ENCODE data around the gene SIM2. TPM values are rescaled to one million over a fixed set of nuclear protein-coding genes. Genes with fewer than 3 reads are reported as not detected.

The SIM2 gene
- total RNA-seq, 4 donors from 2014 or later, result 0.36 TPM; not detected in 3

GRCh38 chr21:36730291-36731281, 31.7 kb downstream of the SIM2 start:
- peak in 1 of 2 donors; percentile 49 for DNase-seq (ENCODE audit: low spot score in 2 of 2)
- intact Hi-C loops (cut with DNase I; ENCODE audit: low total_unique reads), result no loop called here
- 83 to 86% methylated on average over 30 of the region's 30 CpGs for WGBS, 2 donors
- H3K4me3 ChIP-seq (ENCODE audit: low read depth, poor library complexity, severe bottlenecking), result no peak overlapping the region
- no peak for TF ChIP-seq CTCF (IDR thresholded peaks at IDR 0.05)
- TF ChIP-seq POLR2A (IDR thresholded peaks at IDR 0.05), result no peak

- TF ChIP-seq POLR2A (IDR thresholded peaks at IDR 0.05), result no peak
- no peak for TF ChIP-seq CTCF (IDR thresholded peaks at IDR 0.05)
- no peak overlapping the region for H3K4me3 ChIP-seq (ENCODE audit: low read depth, poor library complexity, severe bottlenecking)
- 83 to 87% methylated on average over 14 of the region's 14 CpGs for WGBS, 2 donors
- intact Hi-C loops (cut with DNase I; ENCODE audit: low total_unique reads), result no loop called here
- DNase-seq (ENCODE audit: low spot score in 2 of 2), result peak in 1 of 2 donors; percentile 63
Observed at GRCh38 chr21:36732217-36732616, 33.3 kb downstream of the SIM2 start.

GRCh38 chr21:36732761-36733160, 33.8 kb downstream of the SIM2 start:
- 75 to 86% methylated on average over 7 of the region's 7 CpGs for WGBS, 2 donors
- intact Hi-C loops (cut with DNase I; ENCODE audit: low total_unique reads), result no loop called here
- no peak overlapping the region for H3K4me3 ChIP-seq (ENCODE audit: low read depth, poor library complexity, severe bottlenecking)
- TF ChIP-seq POLR2A (IDR thresholded peaks at IDR 0.05), result no peak
- TF ChIP-seq CTCF (IDR thresholded peaks at IDR 0.05), result no peak
- DNase-seq (ENCODE audit: low spot score in 2 of 2), result peak in 1 of 2 donors; percentile 40

- DNase-seq (ENCODE audit: low spot score in 2 of 2), result peak in 1 of 2 donors; percentile 69
- intact Hi-C loops (cut with DNase I; ENCODE audit: low total_unique reads), result no loop called here
- no peak for TF ChIP-seq POLR2A (IDR thresholded peaks at IDR 0.05)
- no peak for TF ChIP-seq CTCF (IDR thresholded peaks at IDR 0.05)
- no peak overlapping the region for H3K4me3 ChIP-seq (ENCODE audit: low read depth, poor library complexity, severe bottlenecking)
- WGBS, 2 donors, result 92 to 94% methylated on average over 6 of the region's 6 CpGs
Observed at GRCh38 chr21:36733857-36734256, 34.9 kb downstream of the SIM2 start.

GRCh38 chr21:36734367-36735200, 35.7 kb downstream of the SIM2 start:
- intact Hi-C loops (cut with DNase I; ENCODE audit: low total_unique reads), result loop anchor here (5.0 kb wide), 1 partner anchor 1912 kb away; no protein-coding TSS in a partner anchor
- 88 to 90% methylated on average over 9 of the region's 9 CpGs for WGBS, 2 donors
- DNase-seq (ENCODE audit: low spot score in 2 of 2), result peak in 1 of 2 donors; percentile 68
- TF ChIP-seq POLR2A (IDR thresholded peaks at IDR 0.05) (no peak), CTCF (IDR thresholded peaks at IDR 0.05) (no peak)
- no peak overlapping the region for H3K4me3 ChIP-seq (ENCODE audit: low read depth, poor library complexity, severe bottlenecking)

All from lower leg skin (tissue), 4 donors.